ENCODE measurements around the gene POLR2E. TPM values are rescaled to one million over a fixed set of nuclear protein-coding genes. Genes with fewer than 3 reads are reported as not detected.

Gene POLR2E
- 175 to 251 TPM (median 234 TPM) in 5 replicates for total RNA-seq (2022; extraction: Qiagen RNA extraction; ENCODE audit: low read depth)

GRCh38 chr19:1094978-1095701 lies at the start of gene POLR2E:
Gene POLR2E, minus strand, starts transcription at chr19:1095375. Its CDS starts 60 bp downstream, at chr19:1095315.

GRCh38 chr19:1103708-1104310 lies 8.6 kb upstream of the POLR2E start, which contains the start of gene GPX4:
Gene GPX4, plus strand, starts transcription at chr19:1103994. Its CDS starts 50 bp downstream, at chr19:1104044.

GRCh38 chr19:1066748-1067340 lies 28.3 kb downstream of the POLR2E start, which contains the start of gene ARHGAP45:
Gene ARHGAP45, plus strand, starts transcription at chr19:1067167. Its CDS starts 239 bp downstream, at chr19:1067406.

GRCh38 chr19:1039646-1040475 lies 55.3 kb downstream of the POLR2E start, which contains the start of gene ABCA7:
Gene ABCA7, plus strand, starts transcription at chr19:1040107. Its CDS starts 1,255 bp downstream, at chr19:1041362.

Other genes starting within 250 kb of the POLR2E start
- gene ELANE, start 243.1 kb downstream of the POLR2E start, total RNA-seq (2022; extraction: Qiagen RNA extraction; ENCODE audit: low read depth), result not detected in 5 replicates
- gene CFD, start 235.7 kb downstream of the POLR2E start, total RNA-seq (2022; extraction: Qiagen RNA extraction; ENCODE audit: low read depth), result 8.5 to 21.1 TPM (median 18.0 TPM) in 5 replicates
- 11.0 to 24.5 TPM (median 19.4 TPM) in 5 replicates for gene MED16, start 202.2 kb downstream of the POLR2E start, total RNA-seq (2022; extraction: Qiagen RNA extraction; ENCODE audit: low read depth)
- gene RNU6-9, start 201.9 kb downstream of the POLR2E start, total RNA-seq (2022; extraction: Qiagen RNA extraction; ENCODE audit: low read depth), result not detected in 5 replicates
- 26.7 to 41.0 TPM (median 37.5 TPM) in 5 replicates for gene R3HDM4, start 182.2 kb downstream of the POLR2E start, total RNA-seq (2022; extraction: Qiagen RNA extraction; ENCODE audit: low read depth)
- gene KISS1R, start 178.0 kb downstream of the POLR2E start, total RNA-seq (2022; extraction: Qiagen RNA extraction; ENCODE audit: low read depth), result 0.38 to 0.48 TPM (median 0.46 TPM) in 4 of 5 replicates, not detected in the other
- gene ARID3A, start 169.3 kb downstream of the POLR2E start, total RNA-seq (2022; extraction: Qiagen RNA extraction; ENCODE audit: low read depth), result 2.9 to 5.8 TPM (median 5.2 TPM) in 5 replicates
- 40.6 to 72.1 TPM (median 63.9 TPM) in 5 replicates for gene WDR18, start 111.0 kb downstream of the POLR2E start, total RNA-seq (2022; extraction: Qiagen RNA extraction; ENCODE audit: low read depth)
- gene GRIN3B, start 95.0 kb downstream of the POLR2E start, total RNA-seq (2022; extraction: Qiagen RNA extraction; ENCODE audit: low read depth), result 1.3 to 3.1 TPM (median 2.6 TPM) in 5 replicates
- 72.1 to 118 TPM (median 104 TPM) in 5 replicates for gene TMEM259, start 74.3 kb downstream of the POLR2E start, total RNA-seq (2022; extraction: Qiagen RNA extraction; ENCODE audit: low read depth)
- not detected in 5 replicates for gene RNU6-2, start 73.9 kb downstream of the POLR2E start, total RNA-seq (2022; extraction: Qiagen RNA extraction; ENCODE audit: low read depth)
- 48.1 to 59.4 TPM (median 53.7 TPM) in 5 replicates for gene CNN2, start 68.8 kb downstream of the POLR2E start, total RNA-seq (2022; extraction: Qiagen RNA extraction; ENCODE audit: low read depth)
- 5.8 to 11.0 TPM (median 7.6 TPM) in 5 replicates for gene ABCA7, start 55.3 kb downstream of the POLR2E start, total RNA-seq (2022; extraction: Qiagen RNA extraction; ENCODE audit: low read depth)
- 1.8 to 2.2 TPM (median 2.0 TPM) in 5 replicates for gene ARHGAP45, start 28.2 kb downstream of the POLR2E start, total RNA-seq (2022; extraction: Qiagen RNA extraction; ENCODE audit: low read depth)
- 387 to 508 TPM (median 482 TPM) in 5 replicates for gene GPX4, start 8.6 kb upstream of the POLR2E start, total RNA-seq (2022; extraction: Qiagen RNA extraction; ENCODE audit: low read depth)
- gene SBNO2, start 78.9 kb upstream of the POLR2E start, total RNA-seq (2022; extraction: Qiagen RNA extraction; ENCODE audit: low read depth), result 31.9 to 52.8 TPM (median 46.5 TPM) in 5 replicates
- gene STK11, start 110.4 kb upstream of the POLR2E start, total RNA-seq (2022; extraction: Qiagen RNA extraction; ENCODE audit: low read depth), result 38.1 to 41.5 TPM (median 39.5 TPM) in 5 replicates
- gene CBARP, start 142.6 kb upstream of the POLR2E start, total RNA-seq (2022; extraction: Qiagen RNA extraction; ENCODE audit: low read depth), result 2.7 to 4.6 TPM (median 4.4 TPM) in 5 replicates
- 82.0 to 171 TPM (median 161 TPM) in 5 replicates for gene ATP5F1D, start 146.4 kb upstream of the POLR2E start, total RNA-seq (2022; extraction: Qiagen RNA extraction; ENCODE audit: low read depth)
- gene MIDN, start 153.2 kb upstream of the POLR2E start, total RNA-seq (2022; extraction: Qiagen RNA extraction; ENCODE audit: low read depth), result 40.2 to 50.8 TPM (median 42.4 TPM) in 5 replicates
- 84.4 to 193 TPM (median 96.4 TPM) in 5 replicates for gene CIRBP, start 174.0 kb upstream of the POLR2E start, total RNA-seq (2022; extraction: Qiagen RNA extraction; ENCODE audit: low read depth)
- 46.2 to 97.9 TPM (median 81.9 TPM) in 5 replicates for gene FAM174C, start 180.2 kb upstream of the POLR2E start, total RNA-seq (2022; extraction: Qiagen RNA extraction; ENCODE audit: low read depth)
- 0.98 to 2.3 TPM (median 1.7 TPM) in 5 replicates for gene EFNA2, start 190.5 kb upstream of the POLR2E start, total RNA-seq (2022; extraction: Qiagen RNA extraction; ENCODE audit: low read depth)